H9 (cell line): ENCODE measurements around the gene ADORA1. TPM values are rescaled to one million over a fixed set of nuclear protein-coding genes. Genes with fewer than 3 reads are reported as not detected.

Experiments used
- DNase-seq: peaks from one replicate; pipeline ENCODE4 v3.0.0-alpha.2; 2017
- H2AFZ ChIP-seq: one replicate; pipeline ENCODE4 v1.6.1; 2013; ENCODE audit warnings: mild to moderate bottlenecking, low read length, control low read depth, moderate library complexity
- H2AK5ac ChIP-seq: 2 replicates; pipeline ENCODE4 v1.6.1; 2013; ENCODE audit warnings: low read length, control low read depth, mixed read lengths; ENCODE audit not compliant: insufficient read length
- H2BK120ac ChIP-seq: one replicate; pipeline ENCODE4 v1.6.1; 2013; ENCODE audit warnings: low read depth, mild to moderate bottlenecking, low read length, control low read depth, inconsistent platforms; ENCODE audit not compliant: poor library complexity, severe bottlenecking
- H2BK12ac ChIP-seq: 2 replicates; pipeline ENCODE4 v1.6.1; 2013; ENCODE audit warnings: low read length, control low read depth, mixed read lengths, low read depth; ENCODE audit not compliant: insufficient read length
- H2BK15ac ChIP-seq: 2 replicates; pipeline ENCODE4 v1.6.1; 2013; ENCODE audit warnings: low read depth, low read length, control low read depth
- H2BK20ac ChIP-seq: one replicate; pipeline ENCODE4 v1.6.1; 2013; ENCODE audit warnings: low read depth, mild to moderate bottlenecking, low read length, control low read depth, inconsistent platforms; ENCODE audit not compliant: poor library complexity, severe bottlenecking
- H2BK5ac ChIP-seq: 2 replicates; pipeline ENCODE4 v1.6.1; 2013; ENCODE audit warnings: low read length, control low read depth, mixed read lengths; ENCODE audit not compliant: insufficient read length
- H3K14ac ChIP-seq: 2 replicates; pipeline ENCODE4 v1.6.1; 2013; ENCODE audit warnings: low read length, control low read depth; ENCODE audit not compliant: insufficient read depth
- H3K18ac ChIP-seq: 2 replicates; pipeline ENCODE4 v1.6.1; 2013; ENCODE audit warnings: low read depth, mild to moderate bottlenecking, mixed read lengths, low read length, control low read depth; ENCODE audit not compliant: insufficient read length
- H3K23ac ChIP-seq: 2 replicates; pipeline ENCODE4 v1.6.1; 2013; ENCODE audit warnings: low read length, control low read depth, mixed read lengths, low read depth; ENCODE audit not compliant: insufficient read length
- H3K23me2 ChIP-seq: 2 replicates; pipeline ENCODE4 v1.6.1; 2013; ENCODE audit warnings: low read depth, mild to moderate bottlenecking, mixed read lengths, low read length, control low read depth; ENCODE audit not compliant: insufficient read length, poor library complexity, severe bottlenecking
- H3K27ac ChIP-seq: 2 replicates; pipeline ENCODE4 v1.5.1; 2013; ENCODE audit warnings: low read length, control low read depth, mixed read lengths, low read depth; ENCODE audit not compliant: insufficient read length
- H3K27me3 ChIP-seq: 2 replicates; pipeline ENCODE4 v1.6.1; 2013; ENCODE audit warnings: low read length, control low read depth, inconsistent platforms; ENCODE audit not compliant: insufficient read depth
- H3K4ac ChIP-seq: 2 replicates; pipeline ENCODE4 v1.6.1; 2013; ENCODE audit warnings: low read depth, mild to moderate bottlenecking, control low read depth, inconsistent platforms, low read length, moderate library complexity
- H3K4me1 ChIP-seq: 2 replicates; pipeline ENCODE4 v1.6.1; 2013; ENCODE audit warnings: low read length, control low read depth, inconsistent platforms; ENCODE audit not compliant: insufficient read depth
- H3K4me2 ChIP-seq: 2 replicates; pipeline ENCODE4 v1.6.1; 2013; ENCODE audit warnings: low read length, control low read depth, mixed read lengths; ENCODE audit not compliant: insufficient read length, insufficient read depth
- H3K56ac ChIP-seq: 2 replicates; pipeline ENCODE4 v1.6.1; 2013; ENCODE audit warnings: low read depth, mild to moderate bottlenecking, mixed read lengths, low read length, control low read depth; ENCODE audit not compliant: insufficient read length
- H3K79me1 ChIP-seq: 2 replicates; pipeline ENCODE4 v1.6.1; 2013; ENCODE audit warnings: low read depth, mild to moderate bottlenecking, moderate library complexity, low read length, control low read depth, inconsistent platforms; ENCODE audit not compliant: insufficient read depth, poor library complexity, severe bottlenecking
- H3K79me2 ChIP-seq: 2 replicates; pipeline ENCODE4 v1.6.1; 2013; ENCODE audit warnings: low read length, control low read depth, inconsistent platforms; ENCODE audit not compliant: insufficient read depth
- H3K9ac ChIP-seq: 2 replicates; pipeline ENCODE4 v1.6.1; 2013; ENCODE audit warnings: low read length, control low read depth, mixed read lengths; ENCODE audit not compliant: insufficient read length; ENCODE audit errors: extremely low read depth
- H3K9me3 ChIP-seq: one replicate; pipeline ENCODE4 v1.6.1; 2013; ENCODE audit warnings: low read depth, low read length, inconsistent platforms; ENCODE audit not compliant: control insufficient read depth
- H3T11ph ChIP-seq: one replicate; pipeline ENCODE4 v1.6.1; 2013; ENCODE audit warnings: mild to moderate bottlenecking, low read length, control low read depth, inconsistent platforms
- H4K20me1 ChIP-seq: one replicate; pipeline ENCODE4 v1.6.1; 2013; ENCODE audit not compliant: control insufficient read depth, insufficient read length, insufficient read depth
- H4K5ac ChIP-seq: 2 replicates; pipeline ENCODE4 v1.6.1; 2013; ENCODE audit warnings: low read depth, mild to moderate bottlenecking, mixed read lengths, low read length, control low read depth; ENCODE audit not compliant: insufficient read length
- H4K8ac ChIP-seq: replicated peaks from 2 replicates; pipeline ENCODE4 v1.6.1; 2013; ENCODE audit warnings: low read length, control low read depth, mixed read lengths, low read depth; ENCODE audit not compliant: insufficient read length
- H4K91ac ChIP-seq: 2 replicates; pipeline ENCODE4 v1.6.1; 2013; ENCODE audit warnings: low read depth, mild to moderate bottlenecking, moderate library complexity, mixed read lengths, low read length, control low read depth; ENCODE audit not compliant: insufficient read length
- H3K27ac Mint-ChIP-seq, 3 experiments: 2 replicates in 2 of 3; 3 replicates in 1 of 3; pipeline ENCODE4 v1.8.0; 2020 to 2021; ENCODE audit warnings: mixed read lengths in 3 of 3, mild to moderate bottlenecking in 1 of 3, moderate library complexity in 1 of 3
- H3K27me3 Mint-ChIP-seq: 2 replicates; pipeline ENCODE4 v1.8.0; 2021; ENCODE audit warnings: low read depth, mild to moderate bottlenecking, moderate library complexity, mixed read lengths
- H3K36me3 Mint-ChIP-seq, 3 experiments: 2 replicates in 2 of 3; 3 replicates in 1 of 3; pipeline ENCODE4 v1.8.0; 2020 to 2021; ENCODE audit warnings: low read depth in 3 of 3, mixed read lengths in 3 of 3; ENCODE audit not compliant: insufficient read depth in 1 of 3
- H3K4me1 Mint-ChIP-seq, 2 experiments: 2 replicates each; pipeline ENCODE4 v1.8.0; 2020; ENCODE audit warnings: mixed read lengths in 2 of 2
- H3K4me3 Mint-ChIP-seq, 2 experiments: 2 replicates in 1 of 2; 3 replicates in 1 of 2; pipeline ENCODE4 v1.8.0; 2020 to 2021; ENCODE audit warnings: mild to moderate bottlenecking in 2 of 2, mixed read lengths in 2 of 2, moderate library complexity in 1 of 2
- H3K9me3 Mint-ChIP-seq, 2 experiments: 2 replicates in 1 of 2; 3 replicates in 1 of 2; pipeline ENCODE4 v1.8.0; 2020; ENCODE audit warnings: mild to moderate bottlenecking in 2 of 2, mixed read lengths in 2 of 2, moderate library complexity in 1 of 2
- CTCF ChIP-seq: fragments of 200-600 bp; sonication (generic); conservative IDR thresholded peaks from 3 replicates; pipeline ENCODE4 v1.8.0; 2021; ENCODE audit warnings: antibody characterized with exemption, mild to moderate bottlenecking
- WGBS: extraction: QIAGEN DNeasy Blood & Tissue Kit; methylation state at CpG from one replicate; pipeline ENCODE4 v1.1.7; 2013; ENCODE audit warnings: missing lambda C conversion rate, low lambda C conversion rate, mixed read lengths; ENCODE audit not compliant: insufficient read length; ENCODE audit errors: extremely low coverage; 5-methylcytosine and 5-hydroxymethylcytosine counted together
- total RNA-seq: library from RNA; stranded (reverse); gene quantifications from 2 replicates; pipeline ENCODE4 v1.2.1, GENCODE V29; 2021

ADORA1 gene
- total RNA-seq, 1 experiment from 2014 or later = 1.3 TPM

- H3K4me2 ChIP-seq = no peak overlapping the region
- peaks cover 0 to 2% of the 10 kb centered on the region in 2 experiments; a peak in 1 of 4 replicates for H3K4me1 Mint-ChIP-seq
- H3K14ac ChIP-seq = no peak overlapping the region
- H3K27me3 Mint-ChIP-seq = peaks cover 46% of the 10 kb centered on the region
- H3K27me3 ChIP-seq = no peaks in the 10 kb centered on the region
- H3K23me2 ChIP-seq = no peaks in the 10 kb centered on the region
- H2BK5ac ChIP-seq = no peak overlapping the region
- no peak overlapping the region for H3K23ac ChIP-seq
- no peak overlapping the region for H3K27ac ChIP-seq
- no peak overlapping the region; the same call in 1 of the 2 replicates for H2BK15ac ChIP-seq
- no CpG with 5 or more reads among the region's 2 CpGs for WGBS
- no peak overlapping the region for H3K27ac Mint-ChIP-seq
- no peaks in the 10 kb centered on the region for H3K9me3 ChIP-seq
- H2AFZ ChIP-seq = no peak overlapping the region
- no peak overlapping the region for H2AK5ac ChIP-seq
- H3T11ph ChIP-seq = no peak overlapping the region
- H3K4me3 Mint-ChIP-seq = no peak overlapping the region
- H3K4ac ChIP-seq = no peak overlapping the region
- H3K36me3 Mint-ChIP-seq = no peaks in the 10 kb centered on the region
- no peak overlapping the region for H3K56ac ChIP-seq
- H4K91ac ChIP-seq = no peak overlapping the region
- DNase-seq = no peak
- no peak overlapping the region for H3K9ac ChIP-seq
- no peak overlapping the region for H2BK12ac ChIP-seq
- H4K20me1 ChIP-seq = no peaks in the 10 kb centered on the region
- no peak for TF ChIP-seq CTCF
- no peak overlapping the region for H2BK20ac ChIP-seq
- no peak overlapping the region for H2BK120ac ChIP-seq
- H3K79me2 ChIP-seq = no peaks in the 10 kb centered on the region
- no peaks in the 10 kb centered on the region for H3K9me3 Mint-ChIP-seq
- no peak overlapping the region for H3K18ac ChIP-seq
- H3K4me1 ChIP-seq = no peaks in the 10 kb centered on the region
- H4K5ac ChIP-seq = no peak overlapping the region
- H4K8ac ChIP-seq = no peak overlapping the region
- no peaks in the 10 kb centered on the region for H3K79me1 ChIP-seq
Measured at GRCh38 chr1:203112475-203112874, 15.1 kb upstream of the ADORA1 start.
